Heart left ventricle (tissue), 13 donors: ENCODE data around the gene SLC4A2.

ENCODE experiments used
- CTCF ChIP-seq, 12 donors: fragments of 200-600 bp; sonication (generic) in 4 of 12; IDR thresholded peaks; one replicate each; pipeline versions ENCODE4 v1.5.0 to v1.8.0; 2018 to 2022; ENCODE audit warnings: antibody characterized with exemption in 12 of 12, mild to moderate bottlenecking in 5 of 12
- POLR2A ChIP-seq, 2 donors: fragments of 450-650 bp; IDR thresholded peaks; one replicate each; pipeline ENCODE4 v1.6.1; 2017; ENCODE audit warnings: antibody characterized with exemption in 2 of 2, mild to moderate bottlenecking in 2 of 2, moderate library complexity in 2 of 2
- donor health status: ischemic (EF 13 %, LVEDD 7.1; RV severe dilation, severe dysfunction).
- donor health status: DM: no; HTN: yes; CAD: no.
- donor health status: DM: no; HTN: no; CAD: no.
- donor health status: ischemic (EF 25% LVEDD 6.9; RV normal size, moderate dysfunction).
- donor health status: ischemic (EF 25% LVEDD 5.7; RV mildly dilated, moderate dysfunction).
- donor health status: ischemic (EF 35%, LVEDD 5.7; RV mildly dilated, moderate dysfunction).
- donor health status: nonischemic (EF 11% LVEDD 7.7; RV severe dilation, severe dysfunction).
- donor health status: DM: yes; HTN: yes; CAD: no.
- donor health status: PGD.
- donor health status: ischemic (EF 29% LVEDD 5.4; RV normal size, mild dysfunction).
- donor health status: nonischemic (EF 23%, LVEDD 6.1; RV moderate dilation, normal function).

DNA sequence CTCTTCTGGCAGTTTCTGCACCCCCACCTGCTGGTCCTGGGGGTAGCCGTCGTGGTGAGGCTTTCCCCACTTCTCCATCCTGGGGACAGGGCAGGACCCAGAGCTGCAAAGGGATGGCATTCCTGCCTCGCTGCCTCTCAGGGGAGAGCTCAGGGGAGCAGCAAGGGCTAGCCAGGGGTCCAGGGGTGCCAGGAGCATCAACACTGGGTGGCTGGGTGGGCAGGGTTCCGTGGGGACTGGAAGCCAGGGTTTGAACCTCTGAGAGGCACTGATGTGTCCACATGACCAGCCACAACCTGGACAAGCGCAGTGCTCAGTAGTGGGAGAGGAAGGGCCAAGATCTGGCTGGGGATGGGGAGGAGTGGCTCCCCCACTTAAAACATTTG lies 25.5 kb upstream of the SLC4A2 start:
- TF ChIP-seq CTCF (IDR thresholded peaks at IDR 0.05): no peak
- no peak for TF ChIP-seq POLR2A (IDR thresholded peaks at IDR 0.05)
